HL-60/S4 (cell line): ENCODE results near the gene CSPG4.
"Not testable (repeated sequence)": the region's sequence is repeated elsewhere in the genome, so short reads cannot be mapped to it uniquely, and the experiment has no call there.

Experiments used
- in situ Hi-C: fragments of 300-500 bp; cut with MboI; formaldehyde crosslinking; loops from 2 replicates; pipeline ENCODE4 v1.14.3; 2022; ENCODE audit warnings: low sequenced_read_pairs

Gene CSPG4, protein sequence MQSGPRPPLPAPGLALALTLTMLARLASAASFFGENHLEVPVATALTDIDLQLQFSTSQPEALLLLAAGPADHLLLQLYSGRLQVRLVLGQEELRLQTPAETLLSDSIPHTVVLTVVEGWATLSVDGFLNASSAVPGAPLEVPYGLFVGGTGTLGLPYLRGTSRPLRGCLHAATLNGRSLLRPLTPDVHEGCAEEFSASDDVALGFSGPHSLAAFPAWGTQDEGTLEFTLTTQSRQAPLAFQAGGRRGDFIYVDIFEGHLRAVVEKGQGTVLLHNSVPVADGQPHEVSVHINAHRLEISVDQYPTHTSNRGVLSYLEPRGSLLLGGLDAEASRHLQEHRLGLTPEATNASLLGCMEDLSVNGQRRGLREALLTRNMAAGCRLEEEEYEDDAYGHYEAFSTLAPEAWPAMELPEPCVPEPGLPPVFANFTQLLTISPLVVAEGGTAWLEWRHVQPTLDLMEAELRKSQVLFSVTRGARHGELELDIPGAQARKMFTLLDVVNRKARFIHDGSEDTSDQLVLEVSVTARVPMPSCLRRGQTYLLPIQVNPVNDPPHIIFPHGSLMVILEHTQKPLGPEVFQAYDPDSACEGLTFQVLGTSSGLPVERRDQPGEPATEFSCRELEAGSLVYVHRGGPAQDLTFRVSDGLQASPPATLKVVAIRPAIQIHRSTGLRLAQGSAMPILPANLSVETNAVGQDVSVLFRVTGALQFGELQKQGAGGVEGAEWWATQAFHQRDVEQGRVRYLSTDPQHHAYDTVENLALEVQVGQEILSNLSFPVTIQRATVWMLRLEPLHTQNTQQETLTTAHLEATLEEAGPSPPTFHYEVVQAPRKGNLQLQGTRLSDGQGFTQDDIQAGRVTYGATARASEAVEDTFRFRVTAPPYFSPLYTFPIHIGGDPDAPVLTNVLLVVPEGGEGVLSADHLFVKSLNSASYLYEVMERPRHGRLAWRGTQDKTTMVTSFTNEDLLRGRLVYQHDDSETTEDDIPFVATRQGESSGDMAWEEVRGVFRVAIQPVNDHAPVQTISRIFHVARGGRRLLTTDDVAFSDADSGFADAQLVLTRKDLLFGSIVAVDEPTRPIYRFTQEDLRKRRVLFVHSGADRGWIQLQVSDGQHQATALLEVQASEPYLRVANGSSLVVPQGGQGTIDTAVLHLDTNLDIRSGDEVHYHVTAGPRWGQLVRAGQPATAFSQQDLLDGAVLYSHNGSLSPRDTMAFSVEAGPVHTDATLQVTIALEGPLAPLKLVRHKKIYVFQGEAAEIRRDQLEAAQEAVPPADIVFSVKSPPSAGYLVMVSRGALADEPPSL (N-terminal part only)

DNA sequence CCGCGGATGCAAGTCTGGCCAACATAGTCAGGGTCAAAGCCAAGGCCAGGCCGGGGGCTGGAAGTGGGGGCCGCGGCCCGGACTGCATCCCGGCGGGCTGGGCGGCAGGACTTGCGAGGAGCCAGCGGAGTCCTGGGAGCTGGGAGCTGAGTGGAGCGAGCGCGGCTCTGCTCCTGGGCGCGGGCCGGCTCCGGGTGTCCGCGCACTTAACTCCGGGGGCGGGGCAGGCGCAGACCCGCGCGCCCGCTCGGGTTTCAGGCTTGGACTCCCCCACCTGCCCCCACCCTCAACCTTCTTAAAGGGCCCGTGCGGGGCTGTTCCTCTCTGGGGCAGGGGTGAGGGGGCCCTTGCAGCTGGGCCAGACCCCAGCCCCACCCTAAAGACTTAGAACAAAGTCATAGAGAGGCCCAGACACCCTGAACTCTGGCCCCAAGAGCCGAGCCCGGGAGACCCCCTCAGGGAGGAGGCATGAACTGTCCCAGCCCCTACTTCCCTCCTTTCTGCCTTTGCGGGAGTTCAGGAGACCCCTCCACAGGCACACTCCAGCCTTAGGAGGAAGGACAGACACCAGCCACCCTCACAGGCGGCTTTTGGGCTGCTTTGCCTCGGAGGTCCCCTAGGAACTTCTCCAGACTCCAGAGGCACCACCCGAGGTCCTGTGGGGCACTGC is at the start of gene CSPG4:
CSPG4 (minus strand) TSS at position 181 of the 670 bp plus-strand sequence; CDS start at position 88, 93 bp downstream.
- in situ Hi-C loops, result no loop called here

- in situ Hi-C loops, result not testable (repeated sequence)
Measured at GRCh38 chr15:75762357-75762718, 49.7 kb upstream of the CSPG4 start.

- in situ Hi-C loops, result no loop called here
Measured at GRCh38 chr15:75761446-75762356, 49.1 kb upstream of the CSPG4 start.

DNA sequence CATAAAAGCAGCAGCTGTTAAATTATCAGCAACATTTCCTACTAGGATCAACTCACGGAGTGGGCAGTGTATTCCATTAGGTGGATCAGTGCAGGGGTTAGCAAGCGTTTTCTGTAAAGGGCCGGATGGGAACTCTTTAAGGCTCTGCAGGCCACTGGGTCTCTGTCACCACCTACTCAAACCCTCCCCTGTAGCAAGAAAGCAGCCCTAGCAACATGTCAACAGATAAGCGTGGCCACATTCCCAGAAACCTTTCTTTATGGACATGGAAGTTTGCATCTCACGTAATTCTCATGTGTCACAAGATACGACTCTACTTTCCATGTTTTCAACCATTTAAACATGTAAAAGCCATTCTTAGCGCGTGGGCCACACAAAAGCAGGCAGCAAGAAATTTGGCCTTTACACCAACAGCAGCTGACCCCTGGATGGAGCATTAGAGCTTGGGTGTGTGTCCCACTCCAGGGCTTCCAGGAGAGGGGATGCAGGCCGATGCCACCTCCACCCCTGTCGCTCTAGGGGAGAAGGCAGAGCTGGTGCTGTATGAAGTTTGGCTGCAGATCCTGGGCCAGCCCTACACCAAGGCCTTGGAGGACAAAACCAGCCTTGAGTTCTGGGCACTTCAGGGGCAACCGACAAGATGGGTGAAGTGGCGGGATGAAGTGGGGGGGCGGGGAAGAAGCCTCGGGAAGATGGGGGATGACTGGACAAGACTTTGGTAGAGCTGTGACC is 48.2 kb upstream of the CSPG4 start:
- in situ Hi-C loops, result no loop called here

DNA sequence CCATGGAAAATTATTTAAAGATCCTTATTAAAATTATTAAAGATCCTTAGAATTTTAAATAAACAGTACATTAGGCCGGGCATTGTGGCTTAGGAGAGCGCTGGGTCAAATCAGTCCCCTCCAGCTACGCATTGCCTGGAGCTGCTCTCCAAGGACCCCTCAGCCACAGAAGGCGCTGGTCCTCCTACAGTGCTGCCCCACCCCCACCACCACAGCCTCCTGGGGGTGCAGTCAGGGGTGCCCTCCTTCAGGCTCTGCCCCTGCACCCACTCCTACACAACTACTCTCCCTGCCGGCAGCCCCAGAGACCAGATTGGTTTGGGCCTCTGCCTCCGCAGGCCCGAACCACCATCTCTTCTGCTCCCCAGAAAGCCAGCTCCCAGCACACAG is 47.5 kb upstream of the CSPG4 start:
- in situ Hi-C loops, result not testable (repeated sequence)

DNA sequence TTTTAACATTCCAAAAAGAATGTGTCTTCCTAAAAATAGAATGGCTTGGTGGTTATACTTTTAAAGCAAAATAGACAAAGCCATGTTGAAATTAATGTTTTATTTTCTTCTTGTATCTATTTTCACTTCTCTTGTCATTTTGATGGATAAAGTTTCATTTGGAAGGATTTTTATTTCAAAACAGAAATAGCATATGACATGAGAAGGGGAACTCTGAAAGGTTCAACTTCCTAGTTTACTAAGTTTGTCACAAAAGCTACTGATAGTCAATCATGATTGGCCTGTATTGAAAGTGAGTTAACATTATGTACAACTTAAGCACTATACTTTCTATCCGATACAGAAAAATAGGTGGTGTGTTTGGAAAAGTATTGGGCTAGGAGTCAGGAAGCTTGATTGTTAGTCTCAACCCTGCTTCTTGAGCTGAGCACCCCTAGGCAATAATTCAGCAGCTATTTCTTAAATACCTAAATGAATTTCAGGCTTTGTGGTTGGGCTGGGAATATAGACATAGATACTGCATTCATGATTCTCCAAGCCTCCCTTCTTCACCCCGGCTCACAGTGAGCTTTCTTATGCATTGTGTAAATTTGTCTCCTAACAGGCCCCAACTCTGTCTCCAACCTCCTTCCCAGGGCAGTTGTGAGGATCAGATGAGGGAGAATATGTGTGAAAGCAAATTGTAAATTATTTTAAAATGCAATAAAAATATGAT is 46.9 kb upstream of the CSPG4 start:
- in situ Hi-C loops, result no loop called here

DNA sequence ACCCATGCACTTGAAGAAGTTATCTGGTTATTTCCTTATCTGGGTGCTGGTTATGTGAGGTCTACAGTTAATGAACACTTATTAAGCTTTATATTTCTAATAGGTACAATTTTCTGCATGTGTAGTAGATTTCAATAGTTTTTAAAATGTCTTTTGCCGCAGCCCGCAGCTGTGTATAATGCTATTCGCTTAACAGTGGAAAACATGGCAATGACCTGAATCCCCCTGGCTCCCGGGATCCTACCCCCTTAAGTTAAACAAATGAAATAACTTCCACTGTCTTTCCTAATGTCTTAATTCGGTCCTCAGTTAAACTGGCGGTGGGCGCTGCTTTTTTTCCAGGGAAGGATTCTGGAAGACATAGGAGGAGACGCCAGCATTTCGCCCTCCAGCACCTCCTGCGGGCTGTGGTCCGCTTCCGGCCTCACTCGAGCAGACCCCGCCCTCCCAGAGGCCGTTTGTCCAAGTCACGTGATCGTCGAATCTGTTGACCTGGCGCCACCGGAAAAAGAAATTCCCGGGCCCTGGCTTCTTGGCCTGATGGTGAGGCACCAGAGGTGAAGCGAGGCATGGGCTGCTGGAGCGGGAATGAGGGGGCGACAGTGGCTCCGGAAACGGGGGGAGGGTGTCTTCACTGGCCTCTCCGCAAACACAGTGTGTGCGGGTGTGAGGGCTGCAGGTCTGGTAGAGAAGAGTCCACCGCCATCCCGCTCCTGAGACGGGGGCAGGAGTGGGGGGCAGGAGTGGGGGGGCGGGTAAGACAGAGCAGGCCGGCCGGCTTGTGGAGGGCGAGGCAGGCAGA is 45.6 kb upstream of the CSPG4 start:
- in situ Hi-C loops, result no loop called here

- in situ Hi-C loops, result not testable (repeated sequence)
Measured at GRCh38 chr15:75754871-75755270, 42.2 kb upstream of the CSPG4 start.

- in situ Hi-C loops, result no loop called here
Measured at GRCh38 chr15:75753145-75753544, 40.5 kb upstream of the CSPG4 start.

DNA sequence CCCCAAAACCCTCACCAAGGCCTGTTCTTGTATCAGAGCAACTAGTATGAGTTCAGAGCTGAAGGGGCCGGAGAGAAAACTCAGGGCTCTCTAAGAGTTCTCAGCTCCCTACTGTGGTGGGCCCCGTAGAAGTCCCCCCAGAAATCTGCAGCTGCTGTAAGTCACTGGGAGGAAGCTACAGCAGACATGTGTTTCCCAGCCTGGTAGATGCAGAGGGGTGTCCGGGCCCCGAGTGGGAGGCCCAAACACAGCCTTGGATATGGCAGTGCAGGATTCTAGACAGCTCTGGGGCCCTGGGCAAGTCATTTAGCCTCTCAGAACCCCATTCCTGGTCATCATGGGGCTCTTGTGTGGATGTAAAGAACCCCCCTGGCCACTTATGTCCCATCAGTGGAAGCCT is 39.2 kb upstream of the CSPG4 start:
- in situ Hi-C loops, result no loop called here

- in situ Hi-C loops, result no loop called here
Measured at GRCh38 chr15:75751116-75751875, 38.6 kb upstream of the CSPG4 start.

- in situ Hi-C loops, result no loop called here
Measured at GRCh38 chr15:75750261-75751050, 37.8 kb upstream of the CSPG4 start.

DNA sequence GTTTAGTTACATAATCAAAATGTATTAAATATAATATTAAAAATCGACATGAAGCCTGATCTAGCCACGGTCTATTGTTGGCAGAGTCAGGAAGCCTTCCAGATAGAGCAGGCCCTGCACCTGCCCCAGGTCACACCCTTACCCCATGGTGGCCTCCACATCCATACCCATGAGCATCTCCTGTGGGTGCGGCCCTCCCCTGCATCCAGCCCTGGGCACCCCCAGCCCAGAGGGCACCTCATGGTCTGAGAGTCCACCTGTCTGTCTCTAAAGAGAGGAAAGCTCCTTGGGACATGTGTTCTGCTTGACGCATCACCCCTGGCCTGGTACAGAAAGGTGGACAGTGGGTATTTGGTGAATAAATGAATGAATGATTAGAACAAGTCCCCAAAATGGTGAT is 37.2 kb upstream of the CSPG4 start:
- in situ Hi-C loops, result no loop called here

DNA sequence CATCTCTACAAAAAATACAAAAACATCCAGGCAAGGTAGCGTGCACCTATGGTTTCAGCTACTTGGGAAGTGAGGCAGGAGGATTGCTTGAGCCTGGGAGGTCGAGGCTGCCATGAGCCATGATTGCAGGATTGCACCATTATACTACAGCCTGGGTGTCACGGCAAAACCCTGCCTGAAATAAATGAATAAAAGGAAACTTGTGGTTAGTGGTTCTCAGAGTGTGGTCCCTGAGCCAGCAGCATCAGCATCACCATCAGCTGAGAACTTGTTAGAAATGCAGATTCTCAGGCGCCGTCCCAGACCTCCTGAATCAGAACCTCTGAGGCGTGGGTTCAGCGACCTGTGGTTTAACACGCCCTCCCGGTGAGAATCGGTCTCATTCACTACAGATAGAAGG is 36.2 kb upstream of the CSPG4 start:
- in situ Hi-C loops, result not testable (repeated sequence)

- in situ Hi-C loops, result not testable (repeated sequence)
Measured at GRCh38 chr15:75747121-75747520, 34.5 kb upstream of the CSPG4 start.

DNA sequence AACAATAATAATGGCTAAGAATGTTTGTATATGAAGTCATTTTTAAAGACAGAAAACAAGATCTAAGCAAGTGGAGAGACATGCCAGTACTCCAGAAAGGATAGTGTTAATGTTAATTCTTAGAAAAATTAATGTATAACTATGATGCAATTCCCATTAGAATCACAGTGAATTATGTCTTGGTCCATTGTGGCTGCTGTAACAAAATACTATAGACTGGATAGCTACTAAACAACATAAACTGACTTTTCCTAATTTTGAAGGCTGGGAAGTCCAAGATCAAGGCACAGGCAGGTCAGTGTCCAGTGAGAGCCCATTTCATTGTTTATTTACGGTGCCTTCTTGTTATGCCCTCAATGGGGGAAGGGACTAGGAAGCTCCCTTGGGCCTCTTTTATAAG is 32.7 kb upstream of the CSPG4 start:
- in situ Hi-C loops, result no loop called here
